Erythroblast (primary cell): ENCODE measurements around the gene ANKRD10.

ENCODE experiments used
- DNase-seq, 2 experiments: peaks; one replicate each; lab custom pipeline; 2025; lab: John Stamatoyannopoulos, UW
- GATA1 ChIP-seq: IDR thresholded peaks from 2 replicates; pipeline ENCODE4 v1.6.1; 2011; ENCODE audit warnings: low read depth, mild to moderate bottlenecking, control low read depth, low read length, moderate library complexity
- POLR2A ChIP-seq: IDR thresholded peaks from 2 replicates; pipeline ENCODE4 v1.6.1; 2011; ENCODE audit warnings: mild to moderate bottlenecking, low read length

Gene ANKRD10

DNA sequence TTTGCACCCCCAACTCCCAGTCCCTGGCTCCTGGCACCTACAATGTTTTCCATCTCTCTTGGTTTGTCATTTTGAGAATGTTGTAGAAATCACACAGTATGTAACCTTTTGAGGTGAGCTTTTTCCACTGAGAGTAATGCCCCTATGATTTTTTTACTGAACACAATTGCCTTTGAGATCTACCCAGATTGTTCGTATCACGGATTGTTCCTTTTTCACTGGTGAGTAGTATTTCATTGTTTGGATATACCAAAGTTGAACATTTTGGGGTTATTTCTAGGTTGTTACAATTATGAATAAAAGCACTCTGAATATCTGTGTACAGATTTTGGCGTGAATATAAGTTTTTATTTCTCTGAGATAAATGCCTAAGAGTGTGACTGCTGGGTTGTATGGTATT is 17.7 kb upstream of the ANKRD10 start:
- DNase-seq = no peak
- TF ChIP-seq GATA1 = no peak
- TF ChIP-seq POLR2A = no peak

DNA sequence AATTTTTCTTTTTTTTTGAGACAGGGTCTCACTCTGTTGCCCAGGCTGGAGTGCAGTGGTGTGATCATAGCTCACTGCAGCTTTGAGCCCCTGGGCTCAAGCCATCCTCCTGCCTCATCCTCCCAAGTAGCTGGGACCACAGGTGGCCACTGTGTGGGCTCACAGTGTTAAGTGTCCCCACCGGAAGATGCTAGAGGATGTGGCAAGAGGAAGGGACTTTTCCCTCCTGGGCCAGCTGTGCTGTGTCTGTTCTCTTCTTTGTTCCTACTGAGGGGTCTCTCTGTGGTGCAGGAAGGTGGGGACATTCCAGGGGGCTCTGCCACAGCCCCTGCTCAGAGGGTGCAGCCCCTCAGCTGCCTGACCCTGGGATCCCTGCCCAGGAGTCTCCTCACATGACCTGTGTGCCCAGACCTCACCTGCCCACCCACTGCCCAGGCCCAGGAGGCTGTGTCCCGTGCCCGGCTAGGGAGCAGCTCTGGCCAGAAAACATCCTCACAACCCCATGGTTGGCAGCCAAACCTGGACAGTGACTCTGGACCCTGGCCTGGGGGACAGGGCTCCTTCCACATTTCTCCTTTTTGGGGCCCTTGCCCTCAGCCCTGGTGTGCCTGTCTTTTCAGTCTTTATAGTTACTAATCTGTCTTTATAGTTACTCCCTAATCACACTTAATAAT is 14.4 kb upstream of the ANKRD10 start:
- DNase-seq = no peak
- TF ChIP-seq POLR2A = no peak
- TF ChIP-seq GATA1 = no peak

DNA sequence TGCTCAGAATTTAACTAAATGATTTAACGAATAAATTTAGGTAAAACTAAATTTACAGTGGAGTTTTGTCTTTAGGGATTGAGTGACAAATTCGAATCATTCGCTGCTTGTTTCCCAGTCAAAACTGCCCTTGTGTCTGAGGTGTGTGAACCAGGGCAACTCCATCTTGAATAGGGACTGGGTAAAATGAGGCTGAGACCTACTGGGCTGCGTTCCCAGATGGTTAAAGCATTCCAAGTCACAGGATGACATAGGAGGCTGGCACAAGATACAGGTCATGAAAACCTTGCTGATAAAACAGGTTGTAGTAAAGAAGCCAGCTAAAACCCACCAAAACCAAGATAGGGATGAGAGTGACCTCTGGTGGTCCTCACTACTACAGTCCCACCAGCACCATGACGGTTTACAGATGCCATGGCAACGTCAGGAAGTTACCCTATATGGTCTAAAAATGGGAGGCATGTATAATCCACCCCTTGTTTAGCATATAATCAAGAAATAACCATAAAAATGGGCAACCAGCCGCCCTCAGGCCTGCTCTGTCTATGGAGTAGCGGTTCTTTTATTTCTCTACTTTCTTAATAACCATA is 10.2 kb upstream of the ANKRD10 start:
- no peak for TF ChIP-seq GATA1
- TF ChIP-seq POLR2A = no peak
- peak; percentile 51 to 54 for DNase-seq

DNA sequence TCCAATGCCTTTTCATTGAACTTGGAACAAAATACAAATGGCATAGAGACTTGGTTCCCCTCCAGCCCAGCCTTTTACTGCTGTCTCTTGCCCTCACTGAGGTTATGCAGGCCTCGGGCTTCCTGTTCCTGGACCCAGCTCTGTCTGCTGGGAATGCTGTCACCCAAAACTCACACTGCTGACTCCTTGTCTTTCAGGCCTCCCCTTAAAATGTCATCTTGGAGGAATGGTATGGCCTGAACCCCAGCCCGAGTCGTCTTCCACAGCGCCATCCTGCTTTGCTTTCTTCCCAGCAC is 9.7 kb upstream of the ANKRD10 start:
- no peak for DNase-seq
- no peak for TF ChIP-seq POLR2A
- no peak for TF ChIP-seq GATA1

DNA sequence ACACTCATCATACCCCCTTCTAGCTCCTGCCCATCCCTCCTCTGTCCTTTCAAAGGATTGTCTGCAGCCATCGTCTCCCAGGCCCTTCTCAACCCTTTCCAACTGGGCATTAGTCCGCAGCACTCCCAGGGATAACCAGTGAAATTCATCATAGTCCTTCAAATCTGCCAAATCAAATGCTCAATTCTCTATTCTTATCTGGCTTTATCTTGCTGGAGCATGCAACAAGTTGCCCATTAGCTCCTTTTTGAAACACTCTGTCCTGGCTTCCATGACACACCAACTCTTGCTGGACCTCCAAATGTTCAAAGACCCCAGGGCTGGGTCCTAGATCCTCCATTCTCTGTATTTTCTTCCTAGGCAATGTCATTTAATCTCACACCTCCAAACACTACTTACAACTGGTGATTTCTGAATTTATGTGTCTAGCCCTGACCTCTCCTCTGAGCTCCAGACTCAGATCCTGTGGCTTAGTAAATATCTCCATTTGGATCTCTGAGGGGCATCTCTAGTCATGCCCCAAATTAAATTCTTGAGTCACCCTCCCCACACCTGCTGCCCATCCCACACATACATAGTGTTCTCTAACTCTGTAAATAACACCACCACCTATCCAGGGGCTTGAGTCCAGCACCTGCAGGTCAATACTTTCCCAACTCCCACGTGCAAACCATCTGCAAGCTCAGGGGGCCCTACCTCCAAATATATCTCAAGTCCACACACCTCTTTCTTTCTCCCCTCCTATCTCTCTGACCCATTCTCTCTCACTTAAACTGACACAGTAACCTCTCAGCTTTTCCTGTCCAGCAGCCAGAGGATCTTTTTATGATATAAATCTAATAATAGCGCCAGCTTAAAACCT is 9.1 kb upstream of the ANKRD10 start:
- no peak for DNase-seq
- no peak for TF ChIP-seq POLR2A
- no peak for TF ChIP-seq GATA1

DNA sequence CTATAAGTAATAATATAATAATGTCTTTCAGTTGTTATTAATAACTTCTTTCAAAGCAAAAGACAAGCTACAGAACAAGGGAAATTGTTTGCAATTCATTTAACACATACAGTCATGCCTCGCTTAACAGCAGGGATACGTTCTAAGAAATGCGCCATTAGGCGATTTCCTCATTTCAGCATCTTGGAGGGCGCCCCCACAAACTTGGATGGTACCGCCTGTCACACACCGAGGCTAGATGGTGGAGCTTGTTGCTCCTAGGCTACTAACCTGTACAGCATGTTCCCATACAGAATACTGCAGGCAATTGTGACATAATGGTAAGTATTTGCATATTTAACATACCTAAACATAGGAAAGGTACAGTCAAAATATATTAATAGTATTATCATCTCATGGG is 8.2 kb upstream of the ANKRD10 start:
- DNase-seq = no peak
- TF ChIP-seq GATA1 (no peak), POLR2A (no peak)

DNA sequence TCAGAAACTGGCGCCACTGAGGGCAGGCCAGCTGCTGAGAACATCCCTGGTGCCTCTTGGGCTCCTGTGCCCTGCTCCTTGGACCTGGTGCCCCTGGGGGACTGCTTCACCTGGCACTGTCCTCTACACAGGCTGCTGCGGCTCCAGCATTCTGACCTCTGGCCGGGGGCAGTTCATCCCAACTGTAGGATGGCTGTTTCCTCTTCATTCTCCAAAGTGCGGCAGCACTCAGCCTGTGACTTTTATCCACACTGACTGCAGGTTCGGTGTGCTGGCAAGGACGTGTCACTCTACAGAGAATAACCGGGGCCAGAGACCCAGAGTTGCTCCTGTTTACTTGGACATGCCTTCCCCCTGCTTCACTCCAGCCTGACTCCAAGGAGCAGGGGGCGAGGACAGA is 7.6 kb upstream of the ANKRD10 start:
- DNase-seq = no peak
- no peak for TF ChIP-seq POLR2A
- TF ChIP-seq GATA1 = no peak

DNA sequence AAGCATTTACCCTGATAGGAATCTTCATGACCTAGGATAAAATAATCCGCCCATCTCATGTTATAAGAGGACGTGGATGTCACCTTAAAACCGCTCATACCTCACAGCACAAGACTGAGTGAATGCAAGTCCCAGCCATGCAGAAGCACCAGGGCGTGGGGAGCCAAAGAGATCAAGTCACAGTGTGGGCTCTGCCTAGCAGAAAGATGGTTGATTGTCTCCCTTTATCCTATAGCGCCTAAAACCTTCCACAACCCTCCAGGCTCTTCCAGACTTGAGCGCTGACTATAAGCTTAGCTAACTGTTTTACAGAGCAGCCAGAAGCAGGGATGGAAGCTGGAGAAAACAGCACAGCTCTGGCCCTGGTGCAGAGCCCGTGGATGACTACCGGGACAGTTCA is 6.8 kb upstream of the ANKRD10 start:
- no peak for DNase-seq
- TF ChIP-seq GATA1 (no peak), POLR2A (no peak)

DNA sequence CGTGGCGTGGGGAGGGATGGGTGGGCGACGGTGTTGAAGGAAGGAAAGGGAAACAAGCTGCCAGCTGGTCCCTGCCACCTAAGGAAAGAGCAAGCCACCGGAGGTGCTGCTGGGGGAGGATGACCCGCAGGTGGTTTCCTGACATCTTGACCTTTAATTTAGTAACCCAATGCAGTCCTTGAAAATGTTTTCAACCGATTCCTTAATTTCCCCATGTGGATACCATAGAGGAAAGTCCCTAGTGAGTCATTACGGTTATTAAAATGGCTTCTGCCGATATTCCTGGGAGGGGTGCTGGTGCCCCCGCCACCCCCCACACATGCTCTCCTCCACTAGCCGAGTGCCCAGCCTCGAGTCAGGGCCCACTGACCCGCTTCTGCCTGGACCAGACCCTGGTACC is 6.3 kb upstream of the ANKRD10 start:
- no peak for TF ChIP-seq GATA1
- no peak for TF ChIP-seq POLR2A

DNA sequence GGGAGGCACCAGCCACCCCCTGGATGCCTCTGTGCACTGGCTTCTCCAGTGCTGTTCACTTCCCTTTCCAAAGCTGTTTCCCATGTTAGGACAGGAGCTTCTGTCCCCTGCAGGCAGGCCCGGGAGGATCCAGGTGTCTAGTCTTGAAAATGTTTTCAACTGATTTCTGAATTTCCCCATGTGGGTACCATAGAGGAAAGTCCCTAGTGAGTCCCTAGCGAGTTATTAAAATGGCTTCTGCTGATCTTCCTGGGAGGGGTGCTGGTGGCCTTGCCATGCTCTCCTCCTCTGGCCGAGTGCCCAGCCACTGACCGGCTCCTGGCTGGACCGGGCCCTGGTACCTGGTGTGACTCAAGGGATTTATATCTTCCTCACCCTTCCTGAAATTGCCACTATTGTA is 5.2 kb upstream of the ANKRD10 start:
- no peak for TF ChIP-seq POLR2A
- TF ChIP-seq GATA1 = no peak
- DNase-seq = no peak

More for the DNA sequence above, 6.3 kb upstream of the ANKRD10 start:
- DNase-seq = no peak

DNA sequence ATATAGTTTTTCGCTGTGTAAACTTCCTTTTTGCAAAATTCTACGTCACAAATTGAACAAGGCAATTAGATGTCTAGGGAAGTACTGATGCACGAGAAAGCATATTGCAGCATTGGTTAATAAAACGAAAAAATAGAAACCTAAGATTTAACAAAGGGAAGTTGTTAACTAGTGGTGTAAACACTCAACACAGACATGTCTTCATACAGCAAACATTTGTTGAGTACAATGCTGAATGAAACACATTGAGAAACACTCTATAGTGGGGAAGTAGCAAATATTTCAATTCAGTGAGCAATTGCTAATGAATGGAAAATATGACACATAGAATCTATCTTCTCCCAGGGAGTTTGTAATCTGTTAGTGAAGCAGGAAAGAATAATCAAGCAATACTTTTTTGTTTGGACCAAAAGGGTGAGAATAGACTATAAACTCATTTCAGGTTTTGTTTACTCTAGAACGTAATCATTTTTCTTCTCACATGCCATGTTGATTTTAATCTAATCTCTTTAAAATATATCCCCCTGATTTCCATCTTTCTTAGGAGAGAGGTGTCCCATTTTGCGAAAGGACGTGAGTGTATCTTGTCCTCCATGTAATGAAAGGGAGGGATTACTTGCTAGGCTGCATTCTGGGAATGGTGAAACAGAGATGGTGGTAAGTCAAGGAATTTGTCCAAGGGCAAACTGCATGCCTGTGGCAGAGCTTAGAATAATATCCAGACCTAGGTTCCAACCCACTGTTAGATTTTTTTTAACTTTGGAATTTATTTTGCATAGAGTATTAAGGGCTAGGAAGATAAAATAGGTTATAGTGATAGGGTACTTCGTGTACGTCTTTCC is 1.7 kb upstream of the ANKRD10 start:
- no peak for TF ChIP-seq POLR2A
- TF ChIP-seq GATA1 = no peak
- DNase-seq = peak; percentile 15 to 45

DNA sequence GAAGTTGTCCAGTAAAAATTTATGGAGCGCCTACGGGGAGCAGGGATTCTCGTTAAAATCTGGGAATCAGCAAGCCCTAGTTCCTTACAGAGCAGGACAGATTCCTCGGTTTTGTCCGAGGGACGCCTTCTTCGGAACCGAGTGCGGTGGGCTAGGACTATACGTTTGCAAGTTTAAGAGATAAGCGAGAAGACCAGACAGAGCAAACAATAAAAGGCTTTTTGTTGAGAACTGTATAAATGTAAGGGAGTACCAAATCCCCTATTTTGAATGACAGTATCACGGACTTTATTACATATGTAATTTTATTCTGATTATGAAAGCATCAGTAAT is 971 bp upstream of the ANKRD10 start:
- DNase-seq = no peak
- no peak for TF ChIP-seq GATA1
- no peak for TF ChIP-seq POLR2A

DNA sequence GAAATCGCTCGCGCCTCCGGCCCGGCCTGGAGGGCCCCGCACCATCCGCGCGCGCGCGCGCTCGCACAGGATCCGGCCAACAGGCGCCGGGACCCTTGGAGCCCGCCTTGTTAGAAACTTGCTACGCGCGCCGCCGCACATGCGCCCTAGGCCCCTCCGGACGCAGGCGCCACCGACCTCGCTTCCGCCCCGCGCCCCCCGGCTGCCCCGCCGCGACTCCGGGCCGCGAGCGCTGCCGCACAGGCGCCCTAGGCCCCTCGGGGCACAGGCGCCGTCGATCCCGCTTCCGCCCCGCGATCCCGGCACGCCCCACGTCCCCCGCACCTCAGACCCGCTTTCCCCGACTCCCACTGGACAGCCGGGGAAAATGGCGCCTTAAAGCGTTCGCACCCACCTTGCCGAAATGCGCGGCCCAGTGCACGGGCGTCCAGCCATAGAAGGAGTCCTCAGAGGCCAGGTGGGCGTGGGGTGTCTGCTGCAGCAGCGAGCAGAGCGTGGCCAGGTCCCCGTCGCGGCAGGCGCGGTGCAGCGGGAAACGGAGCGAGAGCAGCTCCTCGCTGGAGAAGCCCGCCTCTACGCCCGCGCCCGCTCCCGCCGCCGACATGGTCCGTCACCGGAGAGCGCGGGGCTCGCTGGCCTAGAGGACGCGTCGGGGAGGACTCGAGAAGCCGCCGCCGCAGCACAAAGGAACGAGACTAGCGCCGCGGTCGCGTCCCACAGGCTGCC is 375 bp downstream of the ANKRD10 start:
- TF ChIP-seq GATA1 (no peak), POLR2A (peak; percentile 56)
- DNase-seq = peak; percentile 88 to 91
